ENCODE data around the gene CARS2.
A peak's percentile ranks its signal among the peaks of the same experiment; 100 is the strongest.

- TF ChIP-seq, protein P1, sequence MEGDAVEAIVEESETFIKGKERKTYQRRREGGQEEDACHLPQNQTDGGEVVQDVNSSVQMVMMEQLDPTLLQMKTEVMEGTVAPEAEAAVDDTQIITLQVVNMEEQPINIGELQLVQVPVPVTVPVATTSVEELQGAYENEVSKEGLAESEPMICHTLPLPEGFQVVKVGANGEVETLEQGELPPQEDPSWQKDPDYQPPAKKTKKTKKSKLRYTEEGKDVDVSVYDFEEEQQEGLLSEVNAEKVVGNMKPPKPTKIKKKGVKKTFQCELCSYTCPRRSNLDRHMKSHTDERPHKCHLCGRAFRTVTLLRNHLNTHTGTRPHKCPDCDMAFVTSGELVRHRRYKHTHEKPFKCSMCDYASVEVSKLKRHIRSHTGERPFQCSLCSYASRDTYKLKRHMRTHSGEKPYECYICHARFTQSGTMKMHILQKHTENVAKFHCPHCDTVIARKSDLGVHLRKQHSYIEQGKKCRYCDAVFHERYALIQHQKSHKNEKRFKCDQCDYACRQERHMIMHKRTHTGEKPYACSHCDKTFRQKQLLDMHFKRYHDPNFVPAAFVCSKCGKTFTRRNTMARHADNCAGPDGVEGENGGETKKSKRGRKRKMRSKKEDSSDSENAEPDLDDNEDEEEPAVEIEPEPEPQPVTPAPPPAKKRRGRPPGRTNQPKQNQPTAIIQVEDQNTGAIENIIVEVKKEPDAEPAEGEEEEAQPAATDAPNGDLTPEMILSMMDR (IDR thresholded peaks at IDR 0.05): peak in 1 of 6 experiments; percentile 6
- peak; percentile 93 to 98 for TF ChIP-seq POLR2A (IDR thresholded peaks at IDR 0.05)
Observed at GRCh38 chr13:110712849-110713641, 7.1 kb upstream of the CARS2 start.
